Activated CD4-positive, alpha-beta T cell treated with anti-CD3 and anti-CD28 coated beads, Interleukin-2, amount 50 U/mL, for 48 hours (primary cell): Measurements from ENCODE around the gene LY6G6F.

Experiments used
- DNase-seq, 2 experiments: peaks; one replicate each; pipeline ENCODE4 v3.0.0-alpha.2; 2020

Gene LY6G6F

DNA sequence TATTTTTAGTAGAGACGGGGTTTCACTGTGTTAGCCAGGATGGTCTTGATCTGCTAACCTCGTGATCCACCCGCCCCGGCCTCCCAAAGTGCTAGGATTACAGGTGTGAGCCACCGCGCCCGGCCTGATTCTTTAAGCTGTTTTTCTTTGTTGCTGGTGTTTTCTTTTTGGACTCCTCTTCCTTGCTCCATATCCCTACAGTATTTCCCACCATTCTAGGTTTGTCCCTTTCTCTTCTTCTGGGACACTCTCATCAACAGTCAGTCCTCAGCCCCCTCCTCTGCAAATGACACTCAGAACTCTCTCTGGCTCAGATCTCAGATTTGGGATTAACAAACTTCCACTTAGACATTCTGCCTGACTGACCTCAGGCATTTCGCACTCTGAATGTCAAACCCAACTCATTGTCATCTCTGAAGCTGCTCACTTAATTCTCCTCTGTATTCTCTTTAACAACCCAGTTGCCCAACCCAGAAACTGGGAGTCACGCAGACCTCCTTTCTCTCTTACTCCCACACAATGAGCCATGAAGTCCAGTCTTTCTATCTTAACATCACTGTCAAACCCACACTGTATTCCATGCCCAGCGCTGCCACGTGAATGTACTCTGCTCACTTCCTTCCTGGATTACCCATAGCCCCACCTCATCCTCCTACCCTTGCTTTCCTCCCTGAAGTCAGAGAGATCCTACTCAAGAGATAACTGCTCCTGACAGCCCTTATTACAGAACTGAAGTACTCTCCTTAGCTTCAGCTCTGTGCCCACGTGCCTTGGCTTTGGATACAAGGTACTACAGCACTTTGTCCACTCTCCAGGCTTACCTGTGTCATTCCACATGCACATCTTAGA, 19.1 kb downstream of the LY6G6F start:
- DNase-seq, result peak in 1 of 2 experiments; percentile 31

DNA sequence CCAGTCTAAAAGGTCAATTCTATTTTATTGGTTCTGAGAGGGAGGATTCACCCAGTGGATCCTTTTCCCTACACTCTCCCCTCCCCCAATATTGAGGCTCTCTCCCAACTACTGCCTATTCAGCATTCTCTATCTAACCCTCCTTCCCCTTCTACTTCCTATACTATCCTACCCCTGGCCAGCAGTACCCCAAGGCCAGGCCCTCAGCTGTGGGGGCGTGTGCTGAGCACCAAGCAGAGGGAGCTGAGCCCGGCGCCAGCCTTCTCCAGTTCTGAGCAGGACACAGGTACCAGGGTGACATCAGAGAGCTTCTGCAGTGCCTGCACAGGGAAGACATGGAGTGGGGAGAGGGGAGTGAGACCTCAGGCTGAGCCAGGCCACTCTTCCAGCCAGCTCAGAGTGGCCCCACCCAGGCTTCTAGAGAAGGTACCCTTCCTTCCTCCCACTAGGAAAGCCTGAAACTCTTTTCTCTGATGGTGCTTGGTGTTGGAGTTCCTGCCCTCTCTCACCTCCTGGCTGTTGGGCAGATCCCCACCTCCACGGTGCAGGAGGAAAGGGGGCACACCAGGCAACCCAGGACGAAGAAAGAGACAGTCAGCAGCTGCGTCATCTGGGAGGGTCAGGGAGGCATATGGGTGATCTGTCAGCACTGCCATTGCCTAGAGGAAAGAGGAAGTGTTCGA, 20.5 kb downstream of the LY6G6F start:
- DNase-seq, result no peak

DNA sequence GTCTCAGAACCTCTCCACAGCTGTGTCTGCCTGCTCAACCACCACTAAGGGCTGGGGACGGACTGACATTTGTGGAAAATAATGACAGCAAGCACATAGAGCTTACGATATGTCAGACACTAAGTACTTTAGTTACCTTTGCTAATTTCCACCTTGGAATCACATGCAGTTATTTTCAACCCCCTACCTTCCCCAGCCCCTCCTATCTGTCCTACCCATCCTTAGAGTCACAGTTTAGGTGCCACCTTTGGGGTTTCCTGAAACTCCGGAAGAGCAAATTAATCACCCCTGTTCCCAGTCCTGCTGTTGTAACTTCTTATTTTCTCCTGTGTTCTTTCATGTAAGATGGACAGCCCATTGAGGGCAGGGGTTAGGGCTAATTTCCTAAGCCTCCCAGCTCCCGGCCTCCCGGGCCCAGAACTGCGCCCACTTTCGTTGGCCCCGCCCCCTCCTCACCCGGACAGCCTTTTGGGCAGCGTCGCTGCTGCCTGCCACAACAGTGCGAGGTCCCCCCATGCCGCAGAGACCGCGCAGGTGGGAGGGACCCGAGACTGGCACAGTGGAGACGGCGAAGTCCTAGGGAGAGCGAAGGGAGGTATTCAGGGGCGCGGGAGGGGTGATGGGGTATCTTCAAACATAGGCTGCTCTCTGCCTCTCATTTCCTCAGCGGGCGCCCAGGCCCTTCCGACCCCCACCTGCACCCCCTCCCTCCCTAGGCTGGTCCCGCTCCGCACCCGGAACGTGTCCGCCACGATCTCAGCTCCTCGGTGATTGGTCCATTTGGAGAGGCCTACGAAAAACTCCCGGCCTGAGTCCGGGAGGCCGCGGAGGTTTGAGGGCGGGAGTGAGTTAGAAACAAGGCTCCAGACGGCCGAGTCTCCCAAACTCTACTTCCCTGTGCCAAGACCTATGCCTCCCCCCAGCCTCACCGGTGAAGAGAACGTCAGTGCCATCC, 21.3 kb downstream of the LY6G6F start:
- no peak for DNase-seq

DNA sequence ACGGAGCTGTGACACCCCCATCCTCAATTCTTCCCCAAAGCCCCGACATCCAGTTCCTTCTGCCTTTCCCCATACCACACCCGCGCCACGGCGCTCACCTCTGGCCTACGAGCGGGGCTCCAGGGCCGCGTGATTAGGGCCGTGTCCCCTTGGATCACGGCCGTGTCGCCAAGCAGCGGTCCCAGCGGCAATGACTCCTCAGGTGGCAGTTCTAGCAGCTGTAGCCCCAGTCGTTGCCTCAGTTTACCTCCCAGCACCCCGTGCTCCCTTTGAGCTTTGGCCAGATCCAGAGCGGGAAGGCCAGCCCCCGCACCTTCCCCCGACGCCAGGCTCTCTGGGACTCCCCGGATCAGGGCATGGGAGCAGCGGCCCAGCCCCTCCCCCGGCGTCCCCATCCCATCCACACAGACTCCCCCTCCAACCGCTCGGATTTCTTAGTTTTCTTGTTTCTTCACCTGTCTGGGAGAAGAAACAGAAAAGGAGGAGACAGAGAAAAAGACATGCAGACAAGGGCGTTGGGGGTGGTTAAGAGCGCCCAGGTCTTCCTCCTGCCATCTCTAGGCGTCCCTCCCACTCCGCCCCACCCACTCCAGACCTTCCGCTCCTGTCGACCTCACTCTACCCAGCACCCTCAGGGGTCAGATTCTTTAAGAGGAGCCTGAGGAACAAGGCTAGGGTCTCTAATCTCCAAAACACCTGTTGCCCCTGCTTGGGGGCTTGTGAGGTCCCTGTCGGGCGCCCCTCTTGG, 22.3 kb downstream of the LY6G6F start, which contains the start of gene DDAH2:
Gene DDAH2 (minus strand): TSS at position 533 of the 748 bp plus-strand sequence. CDS start 138 bp downstream, at position 395.
- no peak for DNase-seq

DNA sequence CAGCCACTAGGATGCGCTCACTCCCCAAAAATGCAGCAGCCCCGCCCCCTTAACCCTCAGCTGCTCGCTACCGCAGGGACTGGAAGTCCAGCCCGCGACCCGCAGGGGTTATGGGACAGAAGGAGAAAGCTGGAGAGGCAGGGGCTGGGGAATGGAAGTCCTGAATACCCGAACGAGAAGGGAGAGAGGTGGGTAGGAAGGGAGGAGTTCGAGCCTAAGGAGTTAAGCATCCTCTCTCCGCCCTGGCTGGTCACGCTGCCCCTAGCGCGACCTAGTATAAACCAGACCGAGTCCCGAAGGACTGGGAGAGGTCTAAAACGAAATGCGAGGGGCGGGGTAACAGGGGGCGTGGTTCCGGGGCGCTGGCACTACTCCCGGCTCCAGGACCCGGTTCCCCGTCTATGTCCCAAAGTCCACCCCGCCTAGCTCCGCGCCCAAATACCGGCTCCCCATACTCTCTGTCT, 22.9 kb downstream of the LY6G6F start:
- DNase-seq, result peak; percentile 80 to 84

DNA sequence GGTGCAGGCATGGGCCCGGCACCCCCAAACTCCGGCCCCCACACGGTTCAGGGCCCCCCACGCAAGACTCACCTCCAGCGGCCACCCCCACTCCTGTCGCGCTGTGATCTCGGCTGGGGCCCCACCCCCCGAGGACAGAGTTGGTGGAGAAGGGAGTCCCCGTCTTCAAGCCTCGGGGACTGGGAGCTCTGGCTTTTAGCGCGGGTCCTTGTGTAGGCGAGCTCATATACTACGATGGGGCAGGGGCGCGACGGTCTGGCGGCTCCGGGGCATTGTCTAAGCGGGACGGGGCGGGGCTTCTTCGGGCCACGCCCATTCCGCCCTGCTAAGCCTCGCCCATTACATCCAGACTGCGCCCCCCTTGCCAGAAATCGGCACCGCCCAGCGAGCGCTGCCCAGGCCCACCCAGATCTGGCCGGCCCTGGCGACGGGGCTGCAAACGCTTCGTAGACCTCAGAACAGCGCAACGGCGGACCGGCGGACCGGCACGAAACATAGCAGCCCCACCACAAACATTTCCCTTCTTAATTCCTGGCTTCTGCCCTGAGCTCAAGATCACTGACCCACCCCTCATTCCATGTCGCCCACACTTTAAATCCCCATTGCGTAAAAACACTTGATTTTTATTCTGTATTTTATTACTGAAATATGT, 23.4 kb downstream of the LY6G6F start:
- peak; percentile 65 to 72 for DNase-seq

DNA sequence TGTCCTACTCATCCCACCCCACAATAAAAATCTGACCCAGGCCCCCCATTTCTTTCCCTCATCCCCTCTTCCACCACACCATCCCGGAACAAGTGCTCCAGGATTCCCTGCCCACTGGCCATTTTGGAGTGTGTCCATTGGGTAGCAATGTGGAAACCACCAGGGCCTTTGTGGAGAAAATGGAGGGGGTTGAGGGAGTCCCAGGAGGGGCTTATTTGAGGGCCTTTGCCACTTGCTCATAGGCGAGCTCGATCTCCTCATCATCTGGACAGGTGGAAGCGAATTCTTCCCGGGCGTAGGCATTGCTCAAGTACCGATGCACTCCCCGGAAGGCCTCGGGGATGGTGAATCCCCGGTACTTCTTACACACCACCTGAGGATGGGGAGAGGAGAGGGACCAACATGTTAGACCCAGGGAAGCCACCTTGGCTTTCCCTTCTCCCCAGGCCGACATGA, 24.0 kb downstream of the LY6G6F start:
- no peak for DNase-seq

DNA sequence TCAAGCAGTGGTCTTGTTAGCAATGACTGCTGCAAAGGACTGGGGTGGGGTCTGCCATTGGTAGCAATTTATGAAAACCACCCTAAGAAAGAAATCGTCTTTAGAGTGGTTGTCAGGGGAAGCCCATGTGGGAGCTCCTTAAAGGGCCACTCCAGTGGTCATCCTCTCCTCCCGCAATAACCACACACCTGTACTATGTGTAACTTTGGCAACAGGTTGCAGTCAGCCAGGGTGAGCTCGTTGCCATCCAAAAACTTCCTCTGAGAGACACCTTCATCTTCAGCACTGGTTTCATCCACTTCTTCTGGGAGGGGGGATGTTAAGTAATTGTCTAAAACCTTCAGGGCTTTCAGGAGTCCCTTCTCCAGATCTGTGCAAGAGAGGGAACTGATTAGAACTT, 25.4 kb downstream of the LY6G6F start:
- no peak for DNase-seq

DNA sequence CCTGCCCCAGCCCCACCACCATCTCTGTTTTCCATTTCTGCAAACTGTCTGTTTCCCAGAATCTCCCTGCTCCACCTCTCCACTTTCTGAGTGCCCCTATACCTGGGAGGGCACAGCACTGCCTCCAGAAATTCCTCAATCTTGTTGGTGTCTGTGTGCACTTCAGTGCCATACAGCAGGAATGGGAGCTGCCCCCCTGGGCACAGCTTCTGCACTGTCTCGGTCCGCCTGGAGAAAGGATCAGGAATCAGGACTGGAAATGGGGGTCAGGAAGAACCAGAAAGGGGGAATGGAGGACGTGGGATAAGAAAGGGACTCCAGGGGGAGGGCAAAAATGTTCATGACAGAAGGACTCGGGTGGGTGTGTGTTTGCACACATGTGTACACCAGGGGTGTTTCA, 27.1 kb downstream of the LY6G6F start:
- no peak for DNase-seq

DNA sequence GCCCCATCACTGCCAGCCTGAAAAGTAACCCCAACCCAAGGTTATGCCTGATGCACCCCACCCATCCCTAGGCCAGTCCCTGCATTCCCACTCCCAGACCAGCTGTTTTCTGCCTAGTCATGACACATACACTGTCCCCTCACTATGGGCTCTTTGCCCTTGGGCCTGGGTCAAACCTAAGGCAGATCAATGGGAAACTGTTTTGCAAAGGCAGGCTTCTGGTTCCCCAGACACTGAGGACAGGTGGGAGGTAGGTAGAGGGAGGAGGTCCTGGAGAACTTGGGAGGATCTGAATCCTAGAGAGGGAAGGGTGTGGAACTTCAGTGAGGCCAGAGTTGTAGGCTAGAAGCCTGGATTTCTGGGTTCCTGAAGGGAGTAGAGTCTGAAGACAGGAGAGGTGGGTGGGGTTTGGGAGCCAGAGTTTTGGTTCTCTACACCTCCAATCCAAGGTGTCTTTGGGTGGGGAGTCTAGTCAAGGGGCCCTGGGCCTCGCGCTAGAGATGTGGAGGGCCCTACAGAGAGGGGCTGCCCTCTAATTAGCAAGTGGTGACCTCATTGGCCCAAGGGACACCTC, 27.7 kb downstream of the LY6G6F start:
- no peak for DNase-seq

DNA sequence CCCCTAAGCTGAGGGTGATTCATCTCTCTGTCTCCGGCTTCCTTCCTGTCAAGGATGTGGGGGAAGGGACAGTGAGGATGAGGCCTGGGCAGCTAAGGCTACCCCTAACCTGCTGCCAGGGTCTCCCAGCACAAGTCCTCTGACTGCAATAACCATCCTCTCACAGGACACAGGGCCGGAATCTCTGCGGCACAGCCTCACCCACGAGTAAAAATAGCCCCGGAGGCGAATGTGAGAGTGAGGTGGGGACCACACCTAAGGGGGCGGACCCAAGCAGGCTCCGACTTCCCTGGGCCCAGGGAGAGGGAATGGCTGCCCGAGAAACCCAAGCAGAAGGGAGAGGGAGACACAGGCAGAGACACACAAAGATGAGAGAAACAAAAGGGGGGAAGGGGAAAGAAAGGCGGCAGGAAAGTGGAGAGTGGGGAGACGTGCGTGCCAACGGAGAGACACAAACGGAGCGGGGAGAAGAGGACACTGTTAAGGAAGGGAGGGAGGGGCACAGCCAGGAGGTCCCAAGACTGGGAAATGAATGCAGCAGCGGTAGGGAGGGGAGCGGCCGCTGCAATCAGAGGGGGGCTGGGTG, 28.2 kb downstream of the LY6G6F start:
- peak; percentile 61 to 66 for DNase-seq

DNA sequence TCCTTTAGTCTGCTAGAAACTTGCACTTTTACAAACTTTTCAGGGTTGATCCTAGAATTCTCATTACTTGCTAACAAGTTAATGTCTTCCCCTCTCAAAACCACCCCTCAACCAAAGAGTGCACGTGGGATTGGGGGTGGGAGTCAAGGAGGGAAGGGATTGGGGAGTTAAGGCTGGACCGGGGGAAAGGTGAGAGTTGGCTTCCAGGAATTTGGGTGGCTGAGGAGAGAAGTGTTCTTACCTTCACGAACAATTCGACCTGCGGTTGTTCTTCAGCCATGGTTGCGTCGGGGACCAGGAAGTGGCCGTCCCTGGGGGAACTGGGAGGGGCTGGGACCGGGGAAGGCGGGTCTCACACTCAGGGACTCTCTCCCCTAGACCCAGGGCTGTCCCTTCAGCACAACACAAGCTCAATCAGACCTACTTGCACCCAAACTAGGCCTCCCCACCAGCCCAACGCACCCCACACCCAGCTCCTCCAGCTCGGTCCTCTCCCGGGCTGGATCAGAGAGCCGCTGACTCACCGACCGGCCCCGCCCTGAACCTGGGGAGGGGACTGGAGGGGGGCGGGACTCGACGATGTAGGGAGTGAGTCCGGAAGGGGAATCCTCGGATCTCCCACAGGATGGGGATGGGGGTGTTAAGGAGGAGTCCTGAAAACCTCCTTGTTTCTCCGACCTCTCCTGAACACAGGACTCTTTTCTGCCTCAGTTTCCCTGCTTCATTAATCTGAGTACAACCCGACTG, 29.5 kb downstream of the LY6G6F start, which contains the start of gene CLIC1:
Gene CLIC1 (minus strand): TSS at position 510 of the 747 bp plus-strand sequence. CDS start 230 bp downstream, at position 280.
- DNase-seq, result peak; percentile 88 to 92

DNA sequence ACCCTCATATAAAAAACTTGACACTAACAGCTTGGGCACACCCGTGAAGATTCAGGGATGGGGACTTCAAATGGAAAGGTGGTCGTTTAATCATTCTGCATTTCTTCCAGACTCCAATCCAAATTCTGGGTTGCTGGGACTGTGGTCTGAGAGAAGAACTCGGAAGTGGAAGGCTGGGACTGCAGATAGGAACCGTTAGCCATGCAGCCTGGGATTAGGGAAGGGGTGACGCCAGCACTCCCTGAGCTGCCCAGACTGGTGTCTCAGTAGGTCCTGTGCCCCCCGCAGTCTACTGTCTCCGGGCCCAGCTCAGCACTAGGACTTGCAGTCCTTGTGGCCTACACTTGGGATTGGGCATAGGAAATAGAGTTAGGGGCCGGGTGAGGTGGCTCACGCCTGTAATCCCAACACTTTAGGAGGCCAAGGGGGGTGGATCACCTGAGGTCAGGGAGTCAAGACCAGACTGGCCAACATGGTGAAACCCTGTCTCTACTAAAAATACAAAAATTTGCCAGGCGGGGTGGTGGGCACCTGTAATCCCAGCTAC, 30.2 kb downstream of the LY6G6F start:
- no peak for DNase-seq

DNA sequence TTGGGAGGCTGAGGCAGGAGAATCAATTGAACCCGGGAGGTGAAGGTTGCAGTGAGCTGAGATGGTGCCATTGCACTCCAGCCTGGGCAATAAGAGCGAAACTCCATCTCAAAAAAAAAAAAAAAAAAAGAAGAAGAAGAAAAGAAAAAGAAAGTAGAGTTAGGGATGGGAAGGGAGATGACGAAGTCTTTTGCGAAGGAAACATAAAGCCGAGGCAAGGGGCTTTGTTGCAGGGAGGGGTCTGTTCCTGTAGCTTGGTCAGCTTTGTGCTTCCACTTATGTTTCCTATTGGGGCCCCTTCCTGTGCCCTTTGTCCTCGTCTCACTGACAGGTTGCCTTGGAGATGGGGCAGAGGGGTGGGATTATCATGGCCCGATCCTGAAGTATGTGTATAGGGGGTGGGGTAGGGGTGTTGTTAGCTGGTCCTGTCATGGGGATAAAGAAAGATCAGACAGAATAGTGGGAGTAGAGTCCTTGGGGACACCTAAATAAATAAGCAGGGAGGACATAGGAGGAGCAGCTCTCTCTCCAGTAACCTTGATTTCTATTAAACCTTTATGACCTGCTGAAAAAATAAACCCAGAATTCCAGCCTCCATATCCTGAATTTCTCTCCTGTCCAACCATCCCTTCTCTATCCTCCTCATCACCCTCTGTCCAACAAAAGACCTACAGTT, 30.8 kb downstream of the LY6G6F start:
- DNase-seq, result no peak

DNA sequence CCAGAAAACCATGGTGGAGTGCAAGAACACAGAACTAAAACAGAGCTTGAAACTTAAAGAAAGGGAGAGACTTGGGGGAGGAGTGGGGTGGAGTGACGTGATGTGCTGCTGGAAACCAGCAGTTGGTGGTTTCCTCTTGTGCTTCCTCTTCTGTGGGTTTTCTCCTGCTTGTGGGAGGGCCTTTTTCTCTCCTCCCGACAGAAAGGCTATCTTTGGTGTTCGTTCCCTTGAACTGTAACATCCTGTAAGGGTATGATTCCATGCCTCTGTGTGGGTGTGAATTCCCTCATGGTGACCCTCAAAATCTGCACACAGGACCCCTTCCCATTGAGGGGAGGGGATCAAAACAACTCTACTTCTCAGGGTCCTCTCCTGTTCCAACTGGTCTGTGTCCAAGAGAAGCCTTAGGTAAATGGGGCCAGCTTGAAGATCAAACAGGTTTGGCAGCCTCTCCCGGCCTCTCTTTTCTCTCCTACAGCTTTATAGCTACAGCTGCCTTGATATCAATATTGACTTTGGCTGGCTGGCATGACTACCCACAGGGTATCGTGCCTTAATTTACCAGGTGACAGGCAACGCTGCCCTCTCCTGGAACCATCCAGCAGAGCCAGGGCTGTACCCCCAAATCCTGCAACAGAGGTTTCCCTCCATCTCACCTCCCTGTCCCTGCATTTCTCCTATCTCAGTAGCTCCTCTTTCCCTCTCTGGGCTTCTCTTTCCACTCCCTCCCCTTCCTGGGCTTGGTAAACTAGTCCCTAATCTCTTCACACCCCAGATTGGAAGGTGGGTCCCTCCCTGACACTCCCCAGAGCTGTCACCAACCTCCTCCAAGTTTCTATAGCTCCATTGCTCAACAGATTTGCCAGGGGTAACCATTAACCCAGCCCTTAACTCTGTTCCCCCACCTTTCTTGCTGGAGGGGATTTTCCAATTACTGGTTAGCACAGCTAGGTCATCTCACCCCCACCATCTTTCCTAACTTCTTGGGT, 31.6 kb downstream of the LY6G6F start:
- peak; percentile 59 to 69 for DNase-seq

DNA sequence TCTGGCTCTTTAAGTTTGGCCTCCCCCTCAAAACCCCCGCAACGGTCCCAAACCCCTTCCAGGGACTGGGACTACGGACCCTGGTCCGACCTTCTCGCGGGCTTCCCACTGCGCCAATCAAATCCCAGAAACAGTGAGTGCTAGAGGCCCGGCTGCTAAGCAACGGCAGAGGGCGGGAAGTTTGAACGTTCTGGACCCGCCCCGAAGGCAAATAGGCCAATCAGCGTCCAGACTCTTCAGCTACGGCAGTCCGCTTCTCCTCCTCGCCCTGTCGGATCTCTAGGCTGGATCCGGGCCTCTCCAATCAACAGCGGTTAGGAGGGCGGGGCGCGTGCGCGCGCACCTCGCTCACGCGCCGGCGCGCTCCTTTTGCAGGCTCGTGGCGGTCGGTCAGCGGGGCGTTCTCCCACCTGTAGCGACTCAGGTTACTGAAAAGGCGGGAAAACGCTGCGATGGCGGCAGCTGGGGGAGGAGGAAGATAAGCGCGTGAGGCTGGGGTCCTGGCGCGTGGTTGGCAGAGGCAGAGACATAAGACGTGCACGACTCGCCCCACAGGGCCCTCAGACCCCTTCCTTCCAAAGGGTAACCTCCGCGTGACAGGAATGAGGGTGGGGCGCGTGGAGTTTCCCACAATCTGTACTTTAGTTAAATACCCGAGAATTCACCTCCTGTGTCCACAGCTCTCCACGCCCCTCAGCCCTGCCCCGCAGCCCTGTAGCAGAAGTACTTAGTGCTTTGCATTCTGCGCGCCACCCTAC, 33.2 kb downstream of the LY6G6F start, which contains the start of gene MSH5:
Gene MSH5 (plus strand): TSS at position 367 of the 758 bp plus-strand sequence. CDS start 462 bp downstream, outside the sequence.
- peak; percentile 97 to 98 for DNase-seq
